Activated T-cell treated with anti-CD3 and anti-CD28 coated beads for 4 hours (primary cell): ENCODE measurements around the gene EVPLL.
"Not testable (repeated sequence)": the region's sequence is repeated elsewhere in the genome, so short reads cannot be mapped to it uniquely, and the experiment has no call there.

Source experiments
- DNase-seq: peaks from one replicate; pipeline ENCODE4 v3.0.0-alpha.2; 2020

The EVPLL gene

GRCh38 chr17:18377437-18378204, at the start of gene EVPLL:
TSS of gene EVPLL (plus strand) at chr17:18377778. CDS start at chr17:18380938, 3,160 bp downstream.
- DNase-seq: no peak

- DNase-seq: no peak
Measured at GRCh38 chr17:18328643-18329204, 48.9 kb upstream of the EVPLL start.

- no peak for DNase-seq
Measured at GRCh38 chr17:18331879-18332278, 45.7 kb upstream of the EVPLL start.

DNA sequence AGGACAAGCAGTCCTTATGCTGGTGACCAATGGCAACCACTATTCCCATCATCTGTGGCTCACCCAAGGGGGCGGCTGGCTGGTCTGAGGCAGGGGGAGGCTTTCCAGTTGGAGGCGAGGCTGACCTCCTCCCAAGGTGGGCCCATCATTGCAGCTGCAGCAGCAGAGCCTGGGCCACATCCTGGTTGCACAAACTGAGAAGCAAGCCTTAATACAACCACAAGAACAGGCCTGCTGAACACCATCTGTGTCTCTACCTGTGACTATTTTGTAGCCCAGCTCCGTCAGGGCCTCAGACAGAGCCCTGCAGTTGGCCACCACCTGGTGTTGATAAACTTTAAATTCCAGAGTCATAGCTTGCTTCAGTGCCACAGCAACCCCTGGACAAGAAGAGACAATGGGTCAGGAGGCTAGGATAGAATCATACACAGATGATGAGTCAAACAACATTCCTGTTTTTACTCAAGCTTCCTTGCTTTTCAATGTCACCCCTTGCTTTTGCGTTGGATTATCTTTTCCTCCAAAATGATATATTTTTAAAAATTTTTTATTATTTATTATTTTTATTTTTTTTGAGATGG, 44.6 kb upstream of the EVPLL start:
- DNase-seq: no peak

GRCh38 chr17:18338158-18338557, 39.4 kb upstream of the EVPLL start:
- not testable (repeated sequence) for DNase-seq

- no peak for DNase-seq
Measured at GRCh38 chr17:18339933-18340332, 37.6 kb upstream of the EVPLL start.

- no peak for DNase-seq
Measured at GRCh38 chr17:18344021-18344420, 33.6 kb upstream of the EVPLL start.

GRCh38 chr17:18353541-18353940, 24.0 kb upstream of the EVPLL start:
- DNase-seq: no peak

GRCh38 chr17:18356624-18357023, 21.0 kb upstream of the EVPLL start:
- no peak for DNase-seq

GRCh38 chr17:18360518-18360917, 17.1 kb upstream of the EVPLL start:
- DNase-seq: no peak

DNA sequence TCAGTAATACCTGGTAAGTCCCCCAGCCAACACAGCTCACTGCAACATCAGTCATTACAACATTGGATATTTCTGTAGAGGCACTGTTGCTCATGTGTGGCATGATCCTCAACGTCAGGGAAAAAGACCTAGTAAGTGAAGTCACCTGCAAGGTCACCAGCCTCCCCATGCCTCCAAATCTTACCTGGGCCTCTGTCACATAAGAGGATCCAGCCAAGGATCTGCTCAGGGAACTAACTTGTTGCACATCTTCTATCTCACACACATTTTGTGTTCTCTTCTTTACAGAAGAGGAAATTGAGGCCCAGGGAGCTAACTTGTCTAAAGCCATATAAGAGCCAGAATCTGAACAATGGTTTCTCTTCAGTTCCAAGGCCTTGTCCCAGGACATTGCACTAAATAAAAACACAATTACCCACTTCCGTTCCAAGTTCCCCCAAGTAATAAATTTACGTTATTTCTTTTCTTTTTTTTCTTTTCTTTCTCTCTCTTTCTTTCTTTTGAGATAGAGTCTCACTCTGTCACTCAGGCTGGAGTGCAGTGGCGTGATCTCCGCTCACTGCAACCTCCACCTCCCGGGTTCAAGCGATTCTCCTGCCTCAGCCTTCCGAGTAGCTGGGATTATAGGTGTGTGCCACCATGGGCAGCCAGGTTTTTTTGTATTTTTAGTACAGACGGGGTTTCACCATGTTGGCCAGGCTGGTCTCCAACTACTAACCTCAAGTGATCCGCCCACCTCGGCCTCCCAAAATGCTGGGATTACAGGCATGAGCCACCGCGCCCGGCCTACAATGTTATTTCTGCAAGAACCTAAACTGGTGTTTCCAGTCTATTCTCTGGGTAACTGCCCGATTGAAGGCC, 15.5 kb upstream of the EVPLL start:
- DNase-seq: no peak

- DNase-seq: no peak
Measured at GRCh38 chr17:18362698-18363100, 14.9 kb upstream of the EVPLL start.

GRCh38 chr17:18363101-18364049, 14.2 kb upstream of the EVPLL start, which contains the start of gene SHMT1:
TSS of gene SHMT1 (minus strand) at chr17:18363550. CDS start at chr17:18355981, 7,569 bp downstream.
- peak; percentile 82 for DNase-seq

DNA sequence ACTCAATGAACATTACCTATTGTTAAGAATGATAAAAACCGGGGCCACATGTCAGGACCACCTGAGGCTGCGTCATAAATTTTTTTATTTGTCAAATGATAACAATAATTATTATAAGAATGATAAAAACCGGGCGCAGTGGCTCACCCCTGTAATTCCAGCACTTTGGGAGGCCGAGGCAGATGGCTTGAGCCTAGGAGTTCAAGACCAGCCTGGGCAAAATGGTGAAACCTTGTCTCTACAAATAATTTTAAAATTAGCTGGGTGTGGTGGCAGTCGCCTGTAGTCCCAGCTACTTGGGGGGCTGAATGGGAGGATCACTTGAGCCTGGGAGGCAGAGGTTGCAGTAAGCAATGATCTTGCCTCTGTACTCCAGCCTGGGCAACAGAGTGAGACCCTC, 13.4 kb upstream of the EVPLL start:
- no peak for DNase-seq

GRCh38 chr17:18368946-18369345, 8.6 kb upstream of the EVPLL start:
- no peak for DNase-seq

DNA sequence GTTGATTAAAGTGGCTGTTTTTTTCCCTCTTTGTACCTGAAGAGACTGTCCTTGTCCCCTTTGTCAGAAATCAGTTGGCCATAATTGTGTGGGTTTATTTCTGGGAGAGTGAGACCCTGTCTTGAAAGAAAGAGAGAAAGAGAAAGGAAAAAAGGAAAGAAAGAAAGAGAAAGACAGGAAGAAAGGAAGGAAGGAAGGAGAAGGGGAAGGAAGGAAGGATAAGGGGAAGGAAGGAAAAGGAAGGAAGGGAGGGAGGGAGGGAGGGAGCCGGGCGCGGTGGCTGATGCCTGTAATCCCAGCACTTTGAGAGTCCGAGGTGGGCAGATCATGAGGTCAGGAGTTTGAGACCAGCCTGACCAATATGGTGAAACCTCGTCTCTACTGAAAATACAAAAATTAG, 6.8 kb upstream of the EVPLL start:
- no peak for DNase-seq

DNA sequence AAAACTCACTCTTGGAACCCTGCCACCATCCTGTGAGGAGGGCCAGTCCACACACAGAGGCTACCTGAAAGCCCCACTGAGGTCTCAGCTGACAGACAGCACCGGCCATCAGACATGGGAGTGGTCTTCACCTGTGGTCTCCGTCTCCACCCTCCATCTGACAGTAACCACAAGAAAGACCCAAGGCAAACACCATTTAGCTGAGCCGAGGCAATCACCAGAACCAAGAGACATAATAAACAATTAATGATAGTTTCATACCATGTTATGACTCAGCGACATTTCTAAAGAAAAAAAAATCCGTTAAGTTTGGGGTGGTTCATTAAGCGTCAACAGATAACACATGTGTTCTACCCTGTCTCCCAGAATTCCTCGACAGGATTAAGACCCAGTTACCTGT, 6.1 kb upstream of the EVPLL start:
- no peak for DNase-seq

DNA sequence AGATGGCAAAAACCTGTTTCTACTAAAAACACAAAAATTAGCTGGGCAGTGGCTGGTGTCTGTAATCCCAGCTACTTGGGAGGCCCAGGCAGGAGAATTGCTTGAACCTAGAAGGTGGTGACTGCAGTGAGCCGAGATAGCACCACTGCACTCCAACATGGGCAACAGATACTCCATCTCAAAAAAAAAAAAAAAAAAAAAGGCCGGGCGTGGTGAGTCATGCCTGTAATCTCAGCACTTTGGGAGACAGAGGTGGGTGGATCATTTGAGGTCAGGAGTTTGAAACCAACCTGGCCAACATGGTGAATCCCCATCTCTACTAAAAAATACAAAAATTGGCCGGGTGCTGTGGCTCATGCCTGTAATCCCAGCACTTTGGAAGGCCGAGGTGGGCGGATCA, 4.4 kb upstream of the EVPLL start:
- DNase-seq: not testable (repeated sequence)

- DNase-seq: no peak
Measured at GRCh38 chr17:18374216-18374615, 3.4 kb upstream of the EVPLL start.

GRCh38 chr17:18378205-18378505, 577 bp downstream of the EVPLL start:
- no peak for DNase-seq

- DNase-seq: not testable (repeated sequence)
Measured at GRCh38 chr17:18378614-18379013, 1.0 kb downstream of the EVPLL start.
